ENCODE results near the gene DDI2.

The DDI2 gene

DNA sequence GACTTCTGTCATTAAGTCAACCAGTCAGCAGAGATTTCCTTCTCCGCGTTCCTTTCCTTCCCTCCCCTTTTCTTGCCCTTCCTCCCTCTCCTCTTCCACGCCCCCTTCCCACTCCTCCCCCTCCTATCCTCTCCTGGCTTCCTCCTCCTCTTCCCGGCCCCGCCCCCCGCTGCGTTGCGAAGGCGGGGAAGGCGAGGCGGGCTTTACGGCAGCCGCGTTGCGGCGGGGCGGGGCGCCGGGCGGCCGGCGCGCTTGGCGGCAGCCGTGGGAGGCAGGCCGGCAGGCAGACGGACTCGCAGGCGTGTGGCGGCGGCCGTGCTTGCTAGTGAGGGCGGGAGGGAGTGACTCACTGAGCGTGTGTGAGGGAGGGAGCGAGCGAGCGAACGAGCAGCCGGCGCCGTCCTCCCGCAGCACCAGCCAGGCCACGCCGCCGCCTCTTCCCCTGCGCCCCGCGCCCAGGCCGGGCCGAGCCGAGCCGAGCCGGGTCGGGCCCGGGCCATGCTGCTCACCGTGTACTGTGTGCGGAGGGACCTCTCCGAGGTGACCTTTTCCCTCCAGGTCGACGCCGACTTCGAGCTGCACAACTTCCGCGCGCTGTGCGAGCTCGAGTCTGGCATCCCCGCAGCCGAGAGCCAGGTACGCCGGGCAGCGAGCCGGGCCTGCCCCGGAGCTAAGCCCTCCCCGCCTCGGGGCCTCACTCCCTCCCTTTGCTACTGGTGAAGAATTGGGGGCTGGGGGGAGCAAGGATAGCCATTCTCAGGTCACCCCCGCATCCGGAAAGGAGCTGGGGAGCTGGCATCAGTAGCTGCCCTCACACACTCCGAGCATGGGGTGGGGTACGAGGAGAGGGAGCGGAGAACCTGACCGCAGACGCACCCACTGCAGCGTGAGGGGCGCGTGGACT lies at the start of gene DDI2 (continued):
- 0 out of 2 replicates have a peak, but pooled peaks have one; percentile 53 for TF ChIP-seq ZFP37 (tag by site-specific recombination; IDR thresholded peaks at IDR 0.05)

DNA sequence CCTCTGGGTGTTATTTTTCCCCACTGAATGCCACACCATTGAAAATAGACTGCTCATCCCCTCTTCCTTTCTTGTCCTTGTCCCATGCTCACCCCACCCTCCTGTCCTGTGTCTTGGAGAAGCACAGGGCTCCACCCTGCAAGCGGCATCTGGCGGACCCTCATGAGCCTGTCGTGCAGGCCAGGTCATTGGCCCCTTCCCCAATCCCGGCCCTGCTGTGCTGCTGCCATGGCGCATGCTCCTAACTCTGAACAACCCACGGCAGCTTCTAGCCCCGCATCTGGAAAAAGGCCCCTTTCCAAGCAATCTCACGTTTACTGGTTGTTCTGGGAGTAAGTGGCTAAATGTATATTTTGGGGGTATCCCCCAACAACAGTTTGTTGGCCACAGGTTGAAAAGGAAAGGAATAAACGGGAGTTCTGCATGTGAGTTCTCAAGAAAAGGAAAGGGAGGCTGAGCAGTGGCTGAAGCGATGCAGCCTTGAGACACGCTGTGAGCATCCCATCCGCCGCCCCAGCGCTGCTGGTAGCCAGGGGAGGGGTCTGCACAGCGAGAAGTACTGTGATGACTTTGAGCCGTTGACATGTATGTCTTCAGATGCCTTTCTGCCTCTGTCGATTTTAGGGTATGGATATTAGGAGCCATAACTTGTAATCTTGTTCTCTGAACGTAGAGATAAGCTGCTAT lies 48.7 kb upstream of the DDI2 start:
- H3K9me3 ChIP-seq (ENCODE audit: control insufficient read depth, insufficient read depth, low read depth, low read length) = no peaks in the 10 kb centered on the region
- H3K4me3 ChIP-seq (ENCODE audit: low read depth, low read length) = no peak overlapping the region
- H3K36me3 ChIP-seq (ENCODE audit: control insufficient read depth in 2 of 2, insufficient read depth in 1 of 2, low read length in 2 of 2) = peaks cover 24 to 63% of the 10 kb centered on the region in 2 experiments
- ChIA-PET CTCF (interaction anchor here (0.6 to 1.2 kb wide), 3 partner anchors 146 to 173 kb away, joined by 3 read pairs; no protein-coding TSS in a partner anchor), POLR2A (no interaction called here)
- TF ChIP-seq, protein P1, sequence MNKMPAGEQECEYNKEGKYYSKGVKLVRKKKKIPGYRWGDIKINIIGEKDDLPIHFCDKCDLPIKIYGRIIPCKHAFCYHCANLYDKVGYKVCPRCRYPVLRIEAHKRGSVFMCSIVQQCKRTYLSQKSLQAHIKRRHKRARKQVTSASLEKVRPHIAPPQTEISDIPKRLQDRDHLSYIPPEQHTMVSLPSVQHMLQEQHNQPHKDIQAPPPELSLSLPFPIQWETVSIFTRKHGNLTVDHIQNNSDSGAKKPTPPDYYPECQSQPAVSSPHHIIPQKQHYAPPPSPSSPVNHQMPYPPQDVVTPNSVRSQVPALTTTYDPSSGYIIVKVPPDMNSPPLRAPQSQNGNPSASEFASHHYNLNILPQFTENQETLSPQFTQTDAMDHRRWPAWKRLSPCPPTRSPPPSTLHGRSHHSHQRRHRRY (tag by site-specific recombination; IDR thresholded peaks at IDR 0.05) = no peak
- TF ChIP-seq ZNF626 (tag by site-specific recombination; IDR thresholded peaks at IDR 0.05) (no peak), SP3 (tag by site-specific recombination; IDR thresholded peaks at IDR 0.05) (no peak), WT1 (tag by site-specific recombination; IDR thresholded peaks at IDR 0.05) (no peak), ZNF223 (tag by site-specific recombination; IDR thresholded peaks at IDR 0.05) (no peak), ZNF10 (tag by site-specific recombination; IDR thresholded peaks at IDR 0.05) (no peak), ZNF221 (tag by site-specific recombination; IDR thresholded peaks at IDR 0.05; ENCODE audit: borderline replicate concordance) (no peak), ZNF677 (tag by site-specific recombination; IDR thresholded peaks at IDR 0.05) (no peak), GLI2 (tag by site-specific recombination; IDR thresholded peaks at IDR 0.05; ENCODE audit: borderline replicate concordance, low read depth) (no peak), ZNF629 (tag by site-specific recombination; IDR thresholded peaks at IDR 0.05) (no peak), ZNF654 (tag by site-specific recombination; IDR thresholded peaks at IDR 0.05; ENCODE audit: low read depth) (no peak), ZNF747 (tag by site-specific recombination; IDR thresholded peaks at IDR 0.05) (no peak), ZNF560 (tag by site-specific recombination; IDR thresholded peaks at IDR 0.05; ENCODE audit: borderline replicate concordance) (no peak)
- TF ChIP-seq, protein P2, sequence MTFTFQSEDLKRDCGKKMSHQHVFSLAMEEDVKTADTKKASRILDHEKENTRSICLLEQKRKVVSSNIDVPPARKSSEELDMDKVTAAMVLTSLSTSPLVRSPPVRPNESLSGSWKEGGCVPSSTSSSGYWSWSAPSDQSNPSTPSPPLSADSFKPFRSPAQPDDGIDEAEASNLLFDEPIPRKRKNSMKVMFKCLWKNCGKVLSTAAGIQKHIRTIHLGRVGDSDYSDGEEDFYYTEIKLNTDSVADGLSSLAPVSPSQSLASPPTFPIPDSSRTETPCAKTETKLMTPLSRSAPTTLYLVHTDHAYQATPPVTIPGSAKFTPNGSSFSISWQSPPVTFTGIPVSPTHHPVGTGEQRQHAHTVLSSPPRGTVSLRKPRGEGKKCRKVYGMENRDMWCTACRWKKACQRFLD (tag by site-specific recombination; IDR thresholded peaks at IDR 0.05) = no peak
- H3K27ac ChIP-seq (ENCODE audit: extremely low read depth, low read depth, low read length) = no peak overlapping the region
- no peaks in the 10 kb centered on the region for H3K4me1 ChIP-seq (ENCODE audit: control insufficient read depth, insufficient read depth, low read length)

DNA sequence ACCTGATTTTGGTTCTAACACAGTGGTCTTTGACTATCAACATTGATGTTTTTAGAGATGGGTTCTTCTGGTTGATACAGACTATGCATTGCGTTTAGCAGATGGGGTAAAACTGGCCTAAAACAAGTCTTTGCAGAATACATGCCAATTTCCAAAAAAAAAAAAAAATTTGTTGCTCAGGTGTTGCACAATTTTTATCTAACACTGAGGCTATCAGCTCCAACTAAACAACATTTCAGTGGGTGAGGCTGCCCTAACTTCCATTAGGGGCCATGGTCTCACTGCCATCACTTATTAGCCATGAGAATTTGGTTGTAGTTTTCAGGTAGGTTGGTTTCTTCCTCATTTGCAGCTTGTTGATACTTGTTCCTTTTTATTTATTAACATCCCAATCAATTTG lies 46.4 kb upstream of the DDI2 start:
- TF ChIP-seq, protein P3, sequence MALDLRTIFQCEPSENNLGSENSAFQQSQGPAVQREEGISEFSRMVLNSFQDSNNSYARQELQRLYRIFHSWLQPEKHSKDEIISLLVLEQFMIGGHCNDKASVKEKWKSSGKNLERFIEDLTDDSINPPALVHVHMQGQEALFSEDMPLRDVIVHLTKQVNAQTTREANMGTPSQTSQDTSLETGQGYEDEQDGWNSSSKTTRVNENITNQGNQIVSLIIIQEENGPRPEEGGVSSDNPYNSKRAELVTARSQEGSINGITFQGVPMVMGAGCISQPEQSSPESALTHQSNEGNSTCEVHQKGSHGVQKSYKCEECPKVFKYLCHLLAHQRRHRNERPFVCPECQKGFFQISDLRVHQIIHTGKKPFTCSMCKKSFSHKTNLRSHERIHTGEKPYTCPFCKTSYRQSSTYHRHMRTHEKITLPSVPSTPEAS (tag by site-specific recombination; IDR thresholded peaks at IDR 0.05) = no peak
- TF ChIP-seq ZNF354C (tag by site-specific recombination; IDR thresholded peaks at IDR 0.05; ENCODE audit: borderline replicate concordance, low read depth) = no peak
- H3K4me3 ChIP-seq (ENCODE audit: low read depth, low read length) = no peak overlapping the region
- no peaks in the 10 kb centered on the region for H3K9me3 ChIP-seq (ENCODE audit: control insufficient read depth, insufficient read depth, low read depth, low read length)
- H3K4me1 ChIP-seq (ENCODE audit: control insufficient read depth, insufficient read depth, low read length) = no peaks in the 10 kb centered on the region
- peaks cover 16 to 50% of the 10 kb centered on the region in 2 experiments; a peak in 2 of 3 replicates for H3K36me3 ChIP-seq (ENCODE audit: control insufficient read depth in 2 of 2, insufficient read depth in 1 of 2, low read length in 2 of 2)
- ChIA-PET CTCF (interaction anchor here (0.7 to 1.7 kb wide), 3 partner anchors 11 to 442 kb away, joined by 3 read pairs; no protein-coding TSS in a partner anchor), POLR2A (no interaction called here)
- no peak overlapping the region for H3K27ac ChIP-seq (ENCODE audit: extremely low read depth, low read depth, low read length)
